NCI-H2227 (cell line): ENCODE measurements around the gene C6.
"Not testable (repeated sequence)": the region's sequence is repeated elsewhere in the genome, so short reads cannot be mapped to it uniquely, and the experiment has no call there.

Experiments used
- DNase-seq: peaks from one replicate; lab custom pipeline; 2025; ENCODE audit not compliant: unreplicated experiment; lab: John Stamatoyannopoulos, UW

C6 gene

GRCh38 chr5:41200506-41200905, 12.8 kb downstream of the C6 start:
- no peak for DNase-seq

- DNase-seq, result no peak
These were observed 13.7 kb downstream of the C6 start for GRCh38 chr5:41199660-41200059.

GRCh38 chr5:41196197-41196596, 17.1 kb downstream of the C6 start:
- DNase-seq, result no peak

GRCh38 chr5:41195228-41195627, 18.1 kb downstream of the C6 start:
- no peak for DNase-seq

- DNase-seq, result no peak
These were observed 19.0 kb downstream of the C6 start for GRCh38 chr5:41194339-41194738.

GRCh38 chr5:41193456-41194205, 19.7 kb downstream of the C6 start:
- no peak for DNase-seq

GRCh38 chr5:41191249-41191648, 22.1 kb downstream of the C6 start:
- no peak for DNase-seq

- DNase-seq, result no peak
These were observed 27.2 kb downstream of the C6 start for GRCh38 chr5:41186143-41186542.

GRCh38 chr5:41183331-41183730, 30.0 kb downstream of the C6 start:
- not testable (repeated sequence) for DNase-seq

- DNase-seq, result no peak
These were observed 30.7 kb downstream of the C6 start for GRCh38 chr5:41182666-41183065.

GRCh38 chr5:41181691-41182564, 31.4 kb downstream of the C6 start:
- DNase-seq, result no peak

- no peak for DNase-seq
These were observed 36.4 kb downstream of the C6 start for GRCh38 chr5:41176952-41177351.

- DNase-seq, result no peak
These were observed 41.3 kb downstream of the C6 start for GRCh38 chr5:41172012-41172411.

- no peak for DNase-seq
These were observed 52.1 kb downstream of the C6 start for GRCh38 chr5:41161271-41161670.

- DNase-seq, result no peak
These were observed 55.9 kb downstream of the C6 start for GRCh38 chr5:41157272-41157894.

GRCh38 chr5:41156739-41157138, 56.6 kb downstream of the C6 start:
- DNase-seq, result no peak

- no peak for DNase-seq
These were observed 58.8 kb downstream of the C6 start for GRCh38 chr5:41154491-41154890.

GRCh38 chr5:41151564-41151963, 61.8 kb downstream of the C6 start:
- no peak for DNase-seq

GRCh38 chr5:41148448-41148847, 64.9 kb downstream of the C6 start:
- DNase-seq, result no peak

GRCh38 chr5:41145306-41145705, 68.0 kb downstream of the C6 start:
- no peak for DNase-seq

- DNase-seq, result no peak
These were observed 70.0 kb downstream of the C6 start for GRCh38 chr5:41143131-41143901.
